Stimulated activated CD4-positive, alpha-beta T cell treated with anti-CD3 and anti-CD28 coated beads, Interleukin-1b, Interleukin-23, amount 100 ng/mL, for 4 hours (primary cell): ENCODE data around the gene YAF2.
"Not testable (repeated sequence)": the region's sequence is repeated elsewhere in the genome, so short reads cannot be mapped to it uniquely, and the experiment has no call there.

Experiments
- DNase-seq, 2 donors: peaks; one replicate each; pipeline ENCODE4 v3.0.0-alpha.2; 2020; ENCODE audit warnings: low read depth in 2 of 2

Gene YAF2

GRCh38 chr12:42255221-42255865 is 17.3 kb upstream of the YAF2 start:
- DNase-seq = no peak

GRCh38 chr12:42252645-42253044 is 14.6 kb upstream of the YAF2 start:
- DNase-seq = not testable (repeated sequence)

- not testable (repeated sequence) for DNase-seq
Observed at GRCh38 chr12:42249033-42249432, 11.0 kb upstream of the YAF2 start.

GRCh38 chr12:42240131-42240750 is 2.2 kb upstream of the YAF2 start:
- no peak for DNase-seq

GRCh38 chr12:42237853-42238239 is 202 bp downstream of the YAF2 start:
- no peak for DNase-seq

GRCh38 chr12:42237052-42237852 is 796 bp downstream of the YAF2 start:
- peak; percentile 34 to 54 for DNase-seq

GRCh38 chr12:42236017-42236416 is 2.0 kb downstream of the YAF2 start:
- no peak for DNase-seq

GRCh38 chr12:42235426-42235825 is 2.6 kb downstream of the YAF2 start:
- DNase-seq = no peak

GRCh38 chr12:42234970-42235369 is 3.1 kb downstream of the YAF2 start:
- no peak for DNase-seq

GRCh38 chr12:42227525-42227924 is 10.5 kb downstream of the YAF2 start:
- DNase-seq = not testable (repeated sequence)

GRCh38 chr12:42224501-42224900 is 13.5 kb downstream of the YAF2 start:
- not testable (repeated sequence) for DNase-seq

- DNase-seq = no peak
Observed at GRCh38 chr12:42222724-42223123, 15.3 kb downstream of the YAF2 start.

GRCh38 chr12:42221726-42222125 is 16.3 kb downstream of the YAF2 start:
- DNase-seq = no peak

- DNase-seq = no peak
Observed at GRCh38 chr12:42217656-42218055, 20.4 kb downstream of the YAF2 start.

GRCh38 chr12:42216737-42217136 is 21.3 kb downstream of the YAF2 start:
- DNase-seq = no peak

GRCh38 chr12:42215759-42216158 is 22.3 kb downstream of the YAF2 start:
- DNase-seq = not testable (repeated sequence)

GRCh38 chr12:42213954-42214426 is 24.1 kb downstream of the YAF2 start:
- DNase-seq = no peak

GRCh38 chr12:42213023-42213422 is 25.0 kb downstream of the YAF2 start:
- no peak for DNase-seq

- DNase-seq = no peak
Observed at GRCh38 chr12:42208574-42208973, 29.5 kb downstream of the YAF2 start.

GRCh38 chr12:42204819-42205218 is 33.2 kb downstream of the YAF2 start:
- no peak for DNase-seq

GRCh38 chr12:42204362-42204761 is 33.7 kb downstream of the YAF2 start:
- no peak for DNase-seq

GRCh38 chr12:42201063-42201462 is 37.0 kb downstream of the YAF2 start:
- no peak for DNase-seq

- no peak for DNase-seq
Observed at GRCh38 chr12:42199007-42199406, 39.0 kb downstream of the YAF2 start.
